Tibial artery (tissue), 4 donors: ENCODE data around the gene ITPK1.
"Not testable (repeated sequence)": the region's sequence is repeated elsewhere in the genome, so short reads cannot be mapped to it uniquely, and the experiment has no call there.

Source experiments
- DNase-seq, 2 donors: peaks; one replicate each; pipeline ENCODE4 v3.0.0-alpha.2; 2019
- H3K27ac ChIP-seq, 2 donors: fragments of 200-600 bp; sonication (generic) in 1 of 2; 1 replicate in 1 of 2; 2 replicates in 1 of 2; pipeline ENCODE4 v1.5.1; 2018 to 2019; ENCODE audit warnings: mild to moderate bottlenecking in 1 of 2
- H3K27me3 ChIP-seq, 2 donors: fragments of 200-600 bp; sonication (generic) in 1 of 2; one replicate each; pipeline versions ENCODE4 v1.5.1 to v1.6.0; 2016 to 2019
- H3K36me3 ChIP-seq, 3 donors: fragments of 200-600 bp; sonication (generic) in 2 of 3; one replicate each; pipeline ENCODE4 v1.5.1; 2016 to 2019; ENCODE audit warnings: mild to moderate bottlenecking in 2 of 3
- H3K4me1 ChIP-seq, 4 donors: fragments of 200-600 bp; sonication (generic) in 2 of 4; 1 replicate in 3 of 4; 2 replicates in 1 of 4; pipeline ENCODE4 v1.5.1; 2016 to 2019
- H3K4me3 ChIP-seq, 2 donors: fragments of 200-600 bp; sonication (generic) in 1 of 2; 1 replicate in 1 of 2; 2 replicates in 1 of 2; pipeline ENCODE4 v1.5.1; 2018 to 2019; ENCODE audit warnings: mild to moderate bottlenecking in 2 of 2
- H3K9me3 ChIP-seq, 3 donors: fragments of 200-600 bp; sonication (generic) in 1 of 3; one replicate each; pipeline ENCODE4 v1.5.1; 2016 to 2019
- CTCF ChIP-seq, 2 experiments: fragments of 200-600 bp in 1 of 2; fragments of 450-650 bp in 1 of 2; IDR thresholded peaks; one replicate each; pipeline ENCODE4 v1.5.1; 2017 to 2019; ENCODE audit warnings: antibody characterized with exemption in 2 of 2, mild to moderate bottlenecking in 1 of 2, moderate library complexity in 1 of 2
- intact Hi-C: fragments of 100-400 bp; cut with DNase I; formaldehyde crosslinking; loops from one replicate; pipeline ENCODE4 v1.15.0; 2023; ENCODE audit warnings: low total_unique reads

ITPK1 gene

GRCh38 chr14:93063393-93063792, 52.3 kb downstream of the ITPK1 start:
- DNase-seq, result no peak
- no peaks in the 10 kb centered on the region for H3K36me3 ChIP-seq
- peaks cover 5 to 72% (median 50%) of the 10 kb centered on the region in 4 donors for H3K4me1 ChIP-seq
- intact Hi-C loops, result no loop called here
- H3K9me3 ChIP-seq, result no peaks in the 10 kb centered on the region
- H3K4me3 ChIP-seq, result no peak overlapping the region
- no peak for TF ChIP-seq CTCF (IDR thresholded peaks at IDR 0.05)
- H3K27me3 ChIP-seq, result no peaks in the 10 kb centered on the region
- H3K27ac ChIP-seq, result peak overlapping the region; percentile 71 to 76

- Histone ChIP-seq H3K27me3 (no peaks in the 10 kb centered on the region), H3K4me1 (peaks cover 5 to 75% (median 53%) of the 10 kb centered on the region in 4 donors), H3K36me3 (no peaks in the 10 kb centered on the region), H3K27ac (peak overlapping the region; percentile 71 to 76), H3K9me3 (no peaks in the 10 kb centered on the region), H3K4me3 (no peak overlapping the region)
- intact Hi-C loops, result no loop called here
- no peak for DNase-seq
- no peak for TF ChIP-seq CTCF (IDR thresholded peaks at IDR 0.05)
These were observed 52.8 kb downstream of the ITPK1 start for GRCh38 chr14:93062890-93063289.

- H3K27ac ChIP-seq, DNase-seq, H3K4me3 ChIP-seq, H3K27me3 ChIP-seq, H3K36me3 ChIP-seq, H3K9me3 ChIP-seq, intact Hi-C loops: not testable (repeated sequence)
- H3K4me1 ChIP-seq, result peaks cover 5 to 75% (median 57%) of the 10 kb centered on the region in 4 donors
These were observed 53.7 kb downstream of the ITPK1 start for GRCh38 chr14:93062013-93062412.

- Histone ChIP-seq H3K27me3 (no peaks in the 10 kb centered on the region), H3K4me3 (no peak overlapping the region), H3K36me3 (no peaks in the 10 kb centered on the region), H3K9me3 (no peaks in the 10 kb centered on the region), H3K4me1 (peaks cover 6 to 75% (median 57%) of the 10 kb centered on the region in 4 donors), H3K27ac (peak overlapping the region in 1 of 2 donors; percentile 10)
- no peak for DNase-seq
- intact Hi-C loops, result no loop called here
- TF ChIP-seq CTCF (IDR thresholded peaks at IDR 0.05), result no peak
These were observed 54.2 kb downstream of the ITPK1 start for GRCh38 chr14:93061380-93062012.

GRCh38 chr14:93060841-93061240, 54.9 kb downstream of the ITPK1 start:
- Histone ChIP-seq H3K36me3 (no peaks in the 10 kb centered on the region), H3K9me3 (no peaks in the 10 kb centered on the region), H3K4me3 (no peak overlapping the region), H3K27me3 (no peaks in the 10 kb centered on the region), H3K27ac (peak overlapping the region in 1 of 2 donors; percentile 10), H3K4me1 (peaks cover 10 to 75% (median 60%) of the 10 kb centered on the region in 4 donors)
- intact Hi-C loops, result no loop called here
- no peak for DNase-seq
- no peak for TF ChIP-seq CTCF (IDR thresholded peaks at IDR 0.05)

GRCh38 chr14:93059917-93060545, 55.7 kb downstream of the ITPK1 start:
- peaks cover 10 to 74% (median 59%) of the 10 kb centered on the region in 4 donors for H3K4me1 ChIP-seq

More at GRCh38 chr14:93059917-93060545, 55.7 kb downstream of the ITPK1 start:
- no peaks in the 10 kb centered on the region for H3K36me3 ChIP-seq
- DNase-seq, result no peak
- H3K9me3 ChIP-seq, result no peaks in the 10 kb centered on the region
- no peaks in the 10 kb centered on the region for H3K27me3 ChIP-seq
- H3K4me3 ChIP-seq, result no peak overlapping the region
- no peak for TF ChIP-seq CTCF (IDR thresholded peaks at IDR 0.05)
- intact Hi-C loops, result loop anchor here (10.0 kb wide), 1 partner anchor 55 kb away; the partner anchor contains the start of gene ITPK1
- no peak overlapping the region for H3K27ac ChIP-seq
